ENCODE data around the gene LNPEP.

Gene LNPEP

DNA sequence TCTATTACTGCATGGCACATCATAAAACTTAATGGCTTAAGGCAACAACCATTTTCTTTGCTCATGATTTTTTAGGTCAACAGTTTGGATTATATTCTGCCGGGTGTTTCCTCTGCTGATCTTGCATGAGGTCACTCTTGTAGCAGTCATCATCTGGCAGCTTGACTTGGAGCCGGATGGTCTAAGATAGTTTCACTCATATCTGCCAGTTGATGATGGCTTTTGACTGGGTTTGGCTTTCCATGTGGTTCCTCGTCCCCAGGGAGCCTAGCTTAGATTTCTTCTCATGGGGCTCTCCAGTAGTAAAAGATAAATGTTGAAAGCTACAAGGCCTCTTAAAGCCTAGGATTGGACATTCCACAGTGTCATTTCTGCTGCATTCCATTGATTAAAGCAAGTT lies 27.4 kb downstream of the LNPEP start:
- peak; percentile 32 for DNase-seq

DNA sequence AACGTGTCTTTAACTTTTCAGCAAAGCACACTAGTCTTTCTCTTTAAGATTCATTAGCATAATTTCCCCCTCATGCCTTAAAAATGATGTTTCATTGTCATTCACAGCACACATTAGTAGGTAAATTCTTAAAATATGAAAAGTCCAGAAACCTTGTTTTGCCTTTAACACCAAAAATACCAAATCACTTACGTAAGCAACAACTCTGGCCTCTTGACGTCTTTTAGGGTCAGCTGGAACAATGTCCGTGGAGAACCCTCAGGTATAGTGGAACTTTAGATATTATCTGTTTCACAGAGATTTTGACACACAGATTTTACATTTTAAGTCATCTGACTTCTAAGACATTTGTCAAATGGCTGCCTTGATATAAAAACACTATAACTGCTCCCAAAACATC lies 30.9 kb downstream of the LNPEP start:
- no peak for DNase-seq

DNA sequence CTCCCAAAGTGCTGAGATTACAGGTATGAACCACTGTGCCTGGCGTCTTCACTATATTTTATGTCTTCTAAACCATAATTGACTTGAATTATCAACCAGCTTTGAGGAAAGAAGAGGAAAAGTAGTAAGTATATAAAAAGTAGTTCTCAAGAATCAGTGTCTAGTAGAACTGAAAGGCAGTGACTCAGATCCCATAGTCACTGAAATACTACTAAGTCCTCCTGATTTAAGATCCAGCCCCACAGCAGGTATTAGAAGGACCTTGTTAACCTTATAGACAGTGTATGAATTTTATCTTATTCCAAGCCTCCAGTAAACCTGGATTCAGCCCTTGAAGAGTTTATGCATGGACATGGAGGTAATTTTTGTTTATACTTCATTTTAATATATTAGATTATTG lies 31.5 kb downstream of the LNPEP start:
- no peak for DNase-seq

GRCh38 chr5:96968074-96968473 lies 32.2 kb downstream of the LNPEP start:
- DNase-seq, result no peak

- DNase-seq, result no peak
Measured at GRCh38 chr5:96968614-96969013, 32.7 kb downstream of the LNPEP start.

DNA sequence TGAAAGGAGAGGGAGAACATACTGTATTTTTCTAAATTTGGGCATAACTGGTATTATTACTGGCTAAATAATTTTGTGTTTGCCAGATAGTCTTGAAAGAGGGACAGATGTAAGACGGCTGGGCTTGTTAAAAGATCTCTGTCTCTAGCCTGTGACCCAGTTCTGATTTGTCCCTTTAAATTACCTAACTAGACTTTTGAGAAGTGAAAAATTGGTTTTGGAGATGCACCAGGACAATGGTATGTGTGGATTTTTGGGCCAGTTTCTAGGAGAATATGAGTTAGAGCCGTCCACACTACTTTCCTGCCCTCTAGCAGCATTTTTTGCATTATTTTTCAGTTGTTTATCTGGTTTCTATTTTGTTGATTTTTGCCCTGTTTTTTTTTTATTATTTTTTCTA lies 33.5 kb downstream of the LNPEP start:
- no peak for DNase-seq

DNA sequence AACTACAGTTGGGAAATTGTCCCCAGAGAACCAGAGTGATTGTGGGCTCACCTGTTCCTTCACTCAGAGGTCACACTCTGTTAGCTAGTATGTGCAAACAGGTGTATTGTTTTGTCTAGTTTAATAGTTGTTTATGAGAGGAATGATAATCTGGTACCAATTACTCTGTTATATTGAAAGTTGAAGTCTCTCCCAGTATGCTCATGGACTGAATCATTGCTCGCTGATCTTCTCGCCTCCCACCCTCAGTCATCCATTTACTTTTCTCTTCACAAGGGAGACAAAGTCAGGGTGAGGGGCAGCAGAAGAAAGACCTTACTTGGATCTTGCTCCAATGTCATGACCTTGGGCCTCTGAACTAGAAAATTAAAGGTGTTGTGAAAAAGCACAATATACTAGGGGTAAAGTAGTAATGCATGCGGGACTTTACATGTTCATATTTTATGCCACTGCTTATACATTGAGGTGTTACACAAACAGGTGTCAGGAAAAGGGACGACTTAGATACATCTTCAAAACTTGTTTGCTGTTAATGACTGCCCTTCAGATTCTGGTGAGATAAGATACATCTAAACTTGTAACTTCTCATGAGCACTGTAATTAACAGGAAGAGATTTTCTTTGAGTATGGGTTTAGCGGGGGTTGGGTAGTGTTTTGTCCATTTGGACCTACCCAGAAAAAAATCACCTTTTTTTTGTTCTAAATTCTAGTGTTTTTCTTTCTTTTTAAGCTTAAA lies 36.9 kb downstream of the LNPEP start:
- DNase-seq, result no peak

DNA sequence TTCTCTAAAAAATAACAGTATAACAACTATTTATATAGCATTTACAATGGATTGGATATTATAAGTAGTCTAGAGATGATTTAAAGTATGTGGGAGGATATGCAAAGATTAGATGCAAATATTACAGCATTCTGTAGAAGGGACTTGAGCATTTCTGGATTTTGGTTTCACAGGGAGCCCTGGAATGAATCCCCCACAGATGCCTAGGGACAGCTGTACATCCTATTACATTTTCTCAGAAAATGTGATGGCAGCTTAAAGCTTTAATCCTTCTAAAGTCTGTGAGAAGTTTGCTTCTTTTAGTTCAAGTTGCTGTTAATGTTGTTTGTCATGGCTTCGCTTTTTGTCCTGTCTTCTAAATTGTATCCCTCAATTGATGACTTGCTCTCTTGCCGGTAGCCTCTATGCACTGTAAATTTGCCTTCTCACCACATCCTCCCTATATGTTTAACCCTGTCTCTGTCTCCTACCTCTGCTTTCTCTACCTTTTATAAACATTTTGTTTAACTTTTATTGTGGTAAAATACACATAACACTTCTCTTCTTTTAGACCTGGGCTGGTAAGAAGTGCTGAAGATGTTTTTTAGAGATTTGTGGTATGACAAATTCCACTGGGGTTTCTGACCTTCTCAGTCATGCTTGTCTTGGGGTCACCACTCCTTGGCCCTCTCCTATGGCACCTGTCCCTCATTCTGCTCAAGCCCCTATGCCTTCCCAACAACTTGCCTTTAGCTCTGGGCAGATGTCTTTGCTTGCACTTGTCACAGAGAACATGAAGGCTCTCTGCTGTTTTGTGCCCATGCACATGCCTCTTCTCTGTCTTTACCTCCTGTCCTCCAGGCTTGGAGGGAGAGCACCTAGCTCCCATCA lies 37.9 kb downstream of the LNPEP start:
- DNase-seq, result peak; percentile 42

- DNase-seq, result no peak
Measured at GRCh38 chr5:96975656-96976055, 39.8 kb downstream of the LNPEP start.

DNA sequence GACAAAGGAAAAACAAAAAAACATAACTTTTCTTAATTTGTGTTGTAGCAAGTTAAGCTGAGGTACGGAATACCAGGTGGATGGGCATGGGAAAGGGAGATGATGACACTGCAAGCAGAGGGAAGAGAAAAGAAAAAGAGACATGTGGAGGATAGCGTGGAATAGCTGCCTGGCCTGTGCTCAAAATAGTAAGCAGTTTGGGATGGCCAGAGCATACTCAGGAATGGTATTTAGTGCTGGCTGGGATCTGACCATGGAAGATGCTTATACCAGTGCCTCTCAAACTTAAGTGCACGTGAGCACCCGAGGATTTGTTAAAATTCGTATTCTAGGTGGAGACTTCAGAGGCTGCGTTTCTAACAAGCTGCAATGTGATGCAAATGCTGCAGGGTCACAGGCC lies 41.3 kb downstream of the LNPEP start:
- DNase-seq, result no peak

DNA sequence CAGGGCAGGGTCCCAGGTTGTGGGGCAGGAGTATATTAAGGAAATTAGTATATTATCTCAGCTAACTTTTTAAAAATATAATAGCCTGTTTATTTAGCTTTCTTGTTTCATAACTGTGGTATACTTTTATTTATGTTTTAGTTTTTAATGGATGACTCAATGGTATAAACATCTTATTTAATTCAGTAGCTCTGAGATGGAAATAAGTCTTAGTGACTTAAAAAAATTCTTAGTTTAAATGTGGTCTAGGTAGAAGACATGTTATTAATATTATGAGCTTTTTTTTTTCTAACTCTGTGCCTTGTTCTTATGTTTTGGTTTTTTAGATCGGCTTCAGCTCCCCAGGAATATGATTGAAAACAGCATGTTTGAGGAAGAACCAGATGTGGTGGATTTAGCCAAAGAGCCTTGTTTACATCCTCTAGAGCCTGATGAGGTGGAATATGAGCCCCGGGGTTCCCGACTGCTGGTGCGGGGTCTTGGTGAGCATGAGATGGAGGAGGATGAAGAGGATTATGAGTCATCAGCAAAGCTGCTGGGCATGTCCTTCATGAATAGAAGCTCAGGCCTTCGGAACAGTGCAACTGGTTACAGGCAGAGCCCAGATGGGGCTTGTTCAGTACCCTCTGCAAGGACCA lies 43.1 kb downstream of the LNPEP start:
- no peak for DNase-seq

DNA sequence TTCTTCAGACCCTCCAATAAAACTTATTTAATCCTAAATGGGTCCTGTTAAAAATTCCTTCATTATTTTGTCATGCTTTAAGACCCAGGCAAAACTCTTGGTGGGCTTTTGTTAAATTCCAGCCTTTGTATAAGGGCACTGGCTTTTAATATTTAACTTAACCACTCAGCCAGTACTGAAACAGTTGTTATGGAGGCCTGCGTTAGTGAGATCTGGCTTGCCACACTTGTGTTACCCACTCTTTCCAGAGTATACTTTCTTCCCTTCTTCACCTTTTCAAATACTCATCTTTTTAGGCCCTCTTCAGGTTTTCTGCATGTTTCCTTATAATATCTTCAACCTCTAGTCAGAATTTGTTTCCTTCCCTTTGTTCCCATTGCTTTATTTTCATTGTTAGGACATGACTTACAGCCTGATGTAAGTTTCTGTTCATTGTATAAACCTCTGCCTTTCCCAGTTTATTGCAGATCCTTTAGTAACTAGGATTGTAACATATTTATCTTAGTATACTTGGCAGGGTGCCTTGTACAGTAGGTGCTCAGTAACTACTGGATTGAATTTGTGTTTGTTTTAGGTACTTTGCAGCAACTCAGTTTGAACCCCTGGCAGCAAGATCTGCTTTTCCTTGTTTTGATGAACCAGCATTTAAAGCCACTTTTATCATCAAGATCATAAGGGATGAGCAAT lies 48.8 kb downstream of the LNPEP start:
- no peak for DNase-seq

DNA sequence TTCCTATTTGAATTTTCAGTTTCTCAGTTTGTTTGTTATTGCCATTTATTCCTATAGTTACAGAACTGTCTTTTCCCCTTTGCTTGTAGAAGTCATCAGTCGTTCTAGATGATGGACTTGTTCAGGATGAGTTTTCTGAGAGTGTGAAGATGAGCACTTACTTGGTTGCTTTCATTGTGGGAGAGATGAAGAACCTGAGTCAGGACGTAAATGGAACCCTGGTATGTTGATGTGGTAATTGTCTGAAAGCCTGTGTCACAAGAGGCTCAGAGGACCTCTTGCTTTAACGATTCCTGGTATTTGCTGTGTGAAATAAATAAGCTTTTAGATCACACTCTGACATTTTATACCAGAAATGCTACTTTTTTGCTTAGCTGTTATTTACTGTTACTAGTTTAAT lies 50.6 kb downstream of the LNPEP start:
- DNase-seq, result no peak

- DNase-seq, result no peak
Measured at GRCh38 chr5:96990102-96990501, 54.2 kb downstream of the LNPEP start.

DNA sequence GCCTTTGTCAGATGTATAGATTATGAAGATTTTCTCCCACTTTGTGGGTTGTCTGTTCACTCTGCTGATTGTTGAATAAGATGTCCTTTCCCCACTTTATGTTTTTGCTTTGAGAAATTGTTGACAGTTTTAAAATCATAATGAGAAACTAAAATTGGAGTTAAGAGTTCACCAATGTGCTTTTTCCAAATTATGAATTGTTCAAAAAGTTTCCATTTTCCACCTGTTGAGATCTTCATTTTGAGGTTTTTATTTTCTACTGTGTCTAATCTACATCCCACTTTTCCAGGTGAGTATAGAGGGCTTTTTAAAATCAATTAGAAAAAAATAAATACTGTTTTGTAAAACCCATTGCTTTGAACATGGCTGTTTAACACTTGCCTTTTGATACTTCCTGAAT lies 55.8 kb downstream of the LNPEP start:
- DNase-seq, result no peak

GRCh38 chr5:96993760-96994159 lies 57.9 kb downstream of the LNPEP start:
- DNase-seq, result no peak

GRCh38 chr5:96994493-96994892 lies 58.6 kb downstream of the LNPEP start:
- DNase-seq, result no peak

GRCh38 chr5:96995419-96995818 lies 59.5 kb downstream of the LNPEP start:
- DNase-seq, result no peak

DNA sequence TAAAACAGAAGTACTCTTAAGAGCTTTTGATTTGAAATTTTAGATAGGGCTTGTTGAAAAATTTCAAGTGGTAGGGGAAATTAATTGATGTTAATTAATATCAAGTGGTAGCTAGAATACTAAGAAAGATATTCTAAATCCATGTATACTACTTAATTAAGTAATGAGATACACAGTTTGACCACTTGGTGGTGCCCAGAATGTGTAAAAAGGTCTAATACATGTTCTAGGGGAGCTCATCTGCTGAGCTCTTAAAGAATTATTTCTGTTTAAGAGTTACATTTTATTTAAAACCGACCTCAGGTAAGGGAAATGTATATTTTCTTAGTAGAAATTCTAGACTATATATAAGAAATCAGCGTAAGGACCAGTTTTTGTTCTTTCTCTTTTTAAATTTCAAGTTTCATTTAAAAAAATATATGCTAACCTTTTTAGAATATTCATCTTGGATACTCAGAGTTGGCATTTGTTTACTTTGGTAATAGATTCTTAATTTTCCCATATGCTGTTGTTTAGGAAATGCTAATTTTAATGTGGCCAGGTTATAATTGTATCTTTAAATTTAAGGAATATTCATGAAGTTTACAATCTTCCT lies 61.5 kb downstream of the LNPEP start:
- peak; percentile 50 for DNase-seq

DNA sequence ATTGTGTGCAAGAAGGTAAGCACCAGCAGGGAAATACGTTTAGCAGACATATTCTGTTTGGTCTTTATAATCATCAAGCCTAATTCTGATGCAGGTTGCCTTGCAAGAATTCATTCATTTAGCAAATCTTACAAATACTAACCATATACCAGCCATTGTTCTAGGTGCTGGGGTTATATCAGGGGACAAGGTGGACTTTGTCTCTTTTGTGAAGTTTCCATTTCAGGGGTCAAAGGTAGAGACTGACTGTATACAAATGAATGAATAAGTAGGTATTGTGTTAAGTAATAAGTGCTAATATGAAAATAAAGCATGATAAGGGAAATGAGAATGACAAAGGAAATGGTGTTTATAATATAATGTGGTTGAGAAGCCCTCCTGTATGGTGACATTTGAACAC lies 64.0 kb downstream of the LNPEP start:
- no peak for DNase-seq

DNA sequence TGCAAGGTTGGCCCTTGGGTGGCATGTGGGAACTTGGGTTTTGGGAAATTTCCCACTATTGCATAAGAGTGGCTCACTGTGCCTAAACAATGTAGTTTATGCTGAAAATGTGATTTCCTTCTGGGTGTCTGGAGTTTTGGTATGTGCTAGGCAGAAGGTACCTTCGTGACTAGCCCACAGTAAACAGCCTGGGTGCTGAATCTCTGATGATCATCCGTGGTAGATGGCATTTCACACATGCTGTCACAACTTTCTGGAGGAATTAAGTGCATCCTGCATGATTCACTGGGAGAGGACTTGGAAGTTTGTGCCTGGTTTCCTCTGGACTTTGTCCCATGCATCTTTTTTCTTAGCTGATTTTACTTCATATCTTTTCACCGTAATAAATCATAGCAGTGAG lies 64.5 kb downstream of the LNPEP start:
- DNase-seq, result no peak

DNA sequence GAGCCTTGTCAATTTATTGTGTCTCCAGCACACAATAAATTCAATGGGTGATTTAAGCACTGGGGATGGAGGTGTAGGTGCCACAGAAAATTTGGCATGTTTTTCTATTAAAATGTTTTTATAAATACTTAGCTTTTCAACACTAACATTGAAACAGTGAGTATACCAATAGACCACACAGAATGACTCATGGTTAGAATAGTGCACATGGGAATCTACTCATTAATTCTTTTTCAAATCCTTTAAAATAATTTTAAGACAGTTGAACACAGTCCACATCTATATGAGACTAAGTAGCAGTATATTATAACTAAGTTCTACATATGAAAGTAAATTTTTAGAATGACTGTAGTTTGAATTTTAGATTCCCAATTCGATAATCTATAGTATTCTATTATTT lies 67.1 kb downstream of the LNPEP start:
- DNase-seq, result no peak

Measured in CD4-positive, alpha-beta T cell treated with Interleukin-17A for 1 hour (primary cell).